ENCODE measurements around the gene PTPRCAP.

PTPRCAP gene

DNA sequence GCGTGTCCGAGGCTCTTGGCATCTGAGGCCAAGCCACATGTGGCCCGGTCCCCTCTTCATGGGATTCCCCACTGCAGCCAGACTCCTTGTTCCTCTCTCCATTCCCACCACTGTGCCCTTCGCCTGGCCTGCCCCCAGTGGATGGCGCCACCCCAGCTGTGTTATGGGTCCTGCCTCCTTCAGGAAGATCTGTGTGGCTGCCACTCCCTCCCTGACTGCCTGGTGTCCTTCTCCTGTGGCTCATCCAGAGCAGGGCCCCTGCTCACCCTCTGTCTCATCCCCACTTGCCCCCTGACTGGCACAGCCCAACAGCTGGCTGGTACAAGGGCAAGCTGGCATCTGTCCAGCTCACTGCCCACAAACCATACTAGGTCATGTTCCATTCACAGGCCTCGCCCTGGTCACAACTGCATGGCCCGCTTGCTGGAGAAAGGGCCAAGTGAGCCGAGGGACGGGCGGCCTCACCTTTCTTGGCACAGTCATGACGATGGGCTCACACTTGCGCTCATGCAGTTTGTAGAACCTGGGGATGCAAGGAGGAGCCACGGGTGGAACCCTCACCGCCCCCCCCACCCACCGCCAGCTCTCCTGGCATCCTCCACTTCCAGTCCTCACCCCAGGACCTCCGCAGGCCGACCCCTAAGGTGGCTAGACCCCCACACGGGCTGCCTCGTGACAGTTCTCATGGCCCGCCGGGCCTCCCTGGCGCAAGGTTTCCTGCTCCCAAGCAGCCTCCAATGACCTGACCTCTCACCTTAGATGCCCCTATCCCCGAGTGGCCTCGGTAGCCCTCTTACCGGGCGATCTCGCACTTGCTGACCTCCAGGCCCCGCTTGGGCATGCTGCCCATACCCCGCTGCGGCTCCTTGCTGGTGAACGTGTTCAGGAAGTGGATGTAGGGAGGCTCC is 2.1 kb upstream of the PTPRCAP start:
- Mint-ChIP-seq H3K4me1 (ENCODE audit: low read depth) (peaks cover 65% of the 10 kb centered on the region), H3K27me3 (no peaks in the 10 kb centered on the region), H3K36me3 (ENCODE audit: low read depth) (peaks cover 52% of the 10 kb centered on the region), H3K9me3 (no peaks in the 10 kb centered on the region), H3K4me3 (peak overlapping the region; percentile 96), H3K27ac (peak overlapping the region; percentile 96)
- DNase-seq = peak; percentile 67

DNA sequence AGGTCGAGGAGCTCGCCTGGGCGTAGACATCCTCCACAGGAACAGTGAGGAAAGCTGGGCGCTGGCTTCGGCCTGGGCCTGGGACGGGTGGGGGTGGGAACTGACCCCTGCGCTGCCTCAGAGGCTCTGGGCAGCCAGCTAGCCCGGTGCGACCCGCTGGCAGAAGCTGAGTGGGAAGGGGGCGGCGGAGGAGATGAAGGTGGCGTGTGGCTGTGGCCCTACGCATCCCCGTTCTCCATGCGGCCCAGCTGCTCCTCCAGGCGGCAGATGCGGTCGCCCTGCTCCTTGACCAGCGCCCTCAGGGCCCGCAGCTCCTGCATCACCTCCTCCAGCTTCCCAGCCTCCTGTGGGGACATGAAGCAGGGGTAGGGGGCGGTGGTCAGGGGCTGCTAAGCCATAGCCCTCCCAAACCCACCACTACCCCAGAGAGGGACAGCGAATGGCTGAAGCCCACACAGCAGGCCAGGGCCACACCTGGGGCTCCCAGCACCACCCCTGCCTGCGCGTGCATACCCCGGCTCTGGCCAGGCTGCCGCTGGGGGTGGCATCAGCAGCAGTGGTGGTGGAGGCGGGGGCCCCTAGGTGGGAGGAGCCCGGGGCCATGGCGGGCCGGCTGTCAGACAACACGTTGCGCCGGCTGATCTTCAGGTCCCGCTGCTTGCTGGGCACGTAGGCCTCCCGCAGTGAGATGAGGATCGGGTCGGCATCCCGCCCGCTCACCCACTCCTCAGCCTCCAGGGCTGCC is 848 bp upstream of the PTPRCAP start:
- H3K4me3 Mint-ChIP-seq = peak overlapping the region; percentile 96
- H3K4me1 Mint-ChIP-seq (ENCODE audit: low read depth) = peaks cover 69% of the 10 kb centered on the region
- H3K27me3 Mint-ChIP-seq = no peaks in the 10 kb centered on the region
- no peaks in the 10 kb centered on the region for H3K9me3 Mint-ChIP-seq
- H3K36me3 Mint-ChIP-seq (ENCODE audit: low read depth) = peaks cover 64% of the 10 kb centered on the region
- H3K27ac Mint-ChIP-seq = peak overlapping the region; percentile 96
- DNase-seq = peak; percentile 87

DNA sequence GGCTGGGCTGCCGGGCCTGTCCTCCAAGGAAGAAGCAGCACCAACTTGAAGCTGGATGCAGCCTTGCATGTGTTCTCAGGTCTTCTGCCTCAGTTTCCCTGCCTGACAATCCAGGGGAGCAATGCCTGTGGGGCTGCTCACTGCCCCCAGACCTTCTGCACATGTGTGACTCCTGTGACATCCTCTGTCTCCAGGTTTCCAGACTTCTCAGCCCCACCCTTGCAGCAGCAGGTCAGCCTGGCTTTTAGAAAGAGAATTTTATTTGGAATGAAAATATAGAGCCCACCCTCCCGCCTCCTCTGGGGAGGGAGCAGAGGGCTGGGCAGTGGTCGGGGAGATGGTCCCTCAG is 301 bp upstream of the PTPRCAP start:
- Mint-ChIP-seq H3K27me3 (no peaks in the 10 kb centered on the region), H3K9me3 (no peaks in the 10 kb centered on the region), H3K27ac (peak overlapping the region; percentile 93), H3K4me1 (ENCODE audit: low read depth) (peaks cover 71% of the 10 kb centered on the region), H3K36me3 (ENCODE audit: low read depth) (peaks cover 69% of the 10 kb centered on the region), H3K4me3 (peak overlapping the region; percentile 96)
- no peak for DNase-seq

DNA sequence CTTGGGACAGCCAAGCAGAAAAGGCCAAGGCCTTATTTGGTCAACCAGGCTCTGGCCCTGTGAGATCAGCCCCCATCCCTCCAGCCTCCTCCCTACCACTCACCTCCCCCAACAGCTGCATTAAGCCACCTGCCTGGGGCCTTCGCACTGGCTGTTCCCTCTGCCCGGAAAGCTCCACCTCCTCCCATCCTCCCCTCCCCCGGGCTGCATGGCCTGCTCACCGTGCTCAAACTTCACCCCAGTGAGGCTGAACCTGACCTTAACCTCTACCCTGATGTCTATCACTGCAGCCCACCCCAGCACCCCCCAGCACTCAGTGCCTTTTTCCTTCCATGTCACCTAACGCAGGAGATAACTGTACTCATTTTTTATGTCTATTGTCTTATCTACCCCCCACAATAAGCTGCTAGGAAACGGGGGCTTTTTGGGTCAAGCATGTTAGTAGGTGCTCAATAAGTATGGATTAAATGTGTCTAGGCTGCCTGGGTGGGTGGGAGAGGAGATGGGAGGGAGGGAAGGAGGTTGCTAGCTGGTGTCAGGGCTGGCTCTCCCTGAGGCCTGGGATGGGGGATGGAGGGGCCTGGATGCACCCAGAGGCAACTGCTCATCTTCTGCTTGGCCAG is 912 bp downstream of the PTPRCAP start:
- Mint-ChIP-seq H3K9me3 (no peaks in the 10 kb centered on the region), H3K27me3 (no peaks in the 10 kb centered on the region), H3K4me1 (ENCODE audit: low read depth) (peaks cover 72% of the 10 kb centered on the region), H3K4me3 (peak overlapping the region; percentile 96), H3K36me3 (ENCODE audit: low read depth) (peaks cover 82% of the 10 kb centered on the region), H3K27ac (peak overlapping the region; percentile 92)
- peak; percentile 86 for DNase-seq

DNA sequence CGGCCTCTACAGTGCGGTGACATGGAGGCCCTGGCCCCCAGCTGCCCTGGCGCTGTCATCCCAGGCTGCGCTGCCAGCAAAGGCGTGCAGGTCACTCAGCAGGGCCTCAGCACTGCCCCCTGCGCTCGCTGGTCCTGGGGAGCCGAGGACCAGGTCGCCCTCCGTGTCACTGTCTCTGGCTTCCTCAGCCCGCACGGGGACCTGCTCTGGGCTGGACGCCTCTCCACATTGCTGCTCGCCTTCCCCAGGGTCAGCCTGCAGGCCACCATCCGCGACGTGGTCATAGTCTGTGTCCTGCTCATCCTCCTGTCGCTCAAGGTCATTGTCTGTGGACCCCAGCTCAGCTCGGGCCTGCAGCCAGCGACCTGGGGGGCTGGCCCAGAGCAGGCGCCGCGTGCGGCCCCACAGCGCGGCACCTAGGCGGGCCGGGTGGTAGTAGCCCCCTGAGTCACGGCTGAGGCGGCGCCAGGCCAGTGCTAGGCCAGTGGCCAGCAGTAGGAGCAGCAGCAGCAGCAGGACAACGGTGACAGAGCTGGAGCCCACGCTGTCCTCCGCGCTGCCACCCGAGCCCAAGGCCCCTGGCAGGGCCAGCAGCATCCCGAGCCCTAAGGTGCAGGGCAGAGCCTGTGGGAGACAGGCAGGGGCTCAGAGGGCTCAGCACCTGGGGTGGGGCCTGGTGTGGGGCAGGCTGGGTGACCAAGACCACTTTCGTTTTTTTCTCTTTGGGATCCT is 1.6 kb downstream of the PTPRCAP start:
- Mint-ChIP-seq H3K4me3 (peak overlapping the region; percentile 96), H3K9me3 (no peaks in the 10 kb centered on the region), H3K27me3 (no peaks in the 10 kb centered on the region), H3K36me3 (ENCODE audit: low read depth) (peaks cover 88% of the 10 kb centered on the region), H3K4me1 (ENCODE audit: low read depth) (peaks cover 70% of the 10 kb centered on the region), H3K27ac (peak overlapping the region; percentile 92)
- DNase-seq = peak; percentile 56

DNA sequence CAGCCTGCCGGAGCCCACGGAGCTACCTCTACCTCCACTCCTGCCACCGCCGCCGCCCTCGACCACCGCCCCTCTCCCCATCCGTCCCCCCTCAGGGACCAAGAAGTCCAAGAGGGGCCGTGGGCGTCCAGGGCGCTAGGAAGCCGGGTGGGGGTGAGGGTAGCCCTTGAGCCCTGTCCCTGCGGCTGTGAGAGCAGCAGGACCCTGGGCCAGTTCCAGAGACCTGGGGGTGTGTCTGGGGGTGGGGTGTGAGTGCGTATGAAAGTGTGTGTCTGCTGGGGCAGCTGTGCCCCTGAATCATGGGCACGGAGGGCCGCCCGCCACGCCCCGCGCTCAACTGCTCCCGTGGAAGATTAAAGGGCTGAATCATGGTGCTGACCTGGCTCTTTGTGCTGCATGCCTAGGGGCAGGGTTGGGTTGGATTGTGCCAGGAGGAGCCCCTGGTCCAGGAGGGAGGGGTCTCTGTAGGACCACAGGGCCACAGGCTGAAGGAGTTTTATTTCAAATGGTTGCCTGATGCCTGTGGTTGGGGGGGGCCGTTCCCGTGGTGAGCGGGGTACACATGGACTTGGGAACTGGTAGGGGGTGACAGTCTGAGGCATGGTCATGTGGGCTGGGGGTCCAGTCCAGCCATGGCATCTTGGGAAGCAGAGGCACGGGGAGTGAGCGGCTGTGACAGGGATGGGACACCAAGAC is 2.3 kb downstream of the PTPRCAP start:
- peaks cover 68% of the 10 kb centered on the region for H3K4me1 Mint-ChIP-seq (ENCODE audit: low read depth)
- H3K9me3 Mint-ChIP-seq = no peaks in the 10 kb centered on the region
- peak; percentile 70 for DNase-seq
- H3K27ac Mint-ChIP-seq = peak overlapping the region; percentile 97
- H3K36me3 Mint-ChIP-seq (ENCODE audit: low read depth) = peaks cover 95% of the 10 kb centered on the region
- no peaks in the 10 kb centered on the region for H3K27me3 Mint-ChIP-seq
- H3K4me3 Mint-ChIP-seq = peak overlapping the region; percentile 96

DNA sequence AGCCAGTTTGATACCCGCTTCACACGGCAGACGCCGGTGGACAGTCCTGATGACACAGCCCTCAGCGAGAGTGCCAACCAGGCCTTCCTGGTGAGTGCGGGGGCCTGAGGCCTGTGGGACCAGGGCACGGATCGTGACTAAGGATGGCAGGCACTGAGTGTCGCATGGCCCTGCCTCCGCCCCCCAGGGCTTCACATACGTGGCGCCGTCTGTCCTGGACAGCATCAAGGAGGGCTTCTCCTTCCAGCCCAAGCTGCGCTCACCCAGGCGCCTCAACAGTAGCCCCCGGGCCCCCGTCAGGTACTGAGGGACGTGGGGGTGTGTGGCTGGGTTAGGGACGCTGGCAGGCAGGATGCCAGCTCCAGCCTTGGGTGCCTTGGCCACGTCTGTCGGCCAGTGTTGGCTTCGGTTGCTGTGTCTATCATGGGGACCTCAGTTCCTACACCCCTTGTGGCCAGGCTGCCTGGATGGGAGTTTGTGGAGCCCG is 3.0 kb downstream of the PTPRCAP start:
- Mint-ChIP-seq H3K9me3 (no peaks in the 10 kb centered on the region), H3K27me3 (no peaks in the 10 kb centered on the region), H3K4me1 (ENCODE audit: low read depth) (peaks cover 65% of the 10 kb centered on the region), H3K27ac (peak overlapping the region; percentile 97), H3K36me3 (ENCODE audit: low read depth) (peaks cover 94% of the 10 kb centered on the region), H3K4me3 (peak overlapping the region; percentile 57)
- peak; percentile 68 for DNase-seq

DNA sequence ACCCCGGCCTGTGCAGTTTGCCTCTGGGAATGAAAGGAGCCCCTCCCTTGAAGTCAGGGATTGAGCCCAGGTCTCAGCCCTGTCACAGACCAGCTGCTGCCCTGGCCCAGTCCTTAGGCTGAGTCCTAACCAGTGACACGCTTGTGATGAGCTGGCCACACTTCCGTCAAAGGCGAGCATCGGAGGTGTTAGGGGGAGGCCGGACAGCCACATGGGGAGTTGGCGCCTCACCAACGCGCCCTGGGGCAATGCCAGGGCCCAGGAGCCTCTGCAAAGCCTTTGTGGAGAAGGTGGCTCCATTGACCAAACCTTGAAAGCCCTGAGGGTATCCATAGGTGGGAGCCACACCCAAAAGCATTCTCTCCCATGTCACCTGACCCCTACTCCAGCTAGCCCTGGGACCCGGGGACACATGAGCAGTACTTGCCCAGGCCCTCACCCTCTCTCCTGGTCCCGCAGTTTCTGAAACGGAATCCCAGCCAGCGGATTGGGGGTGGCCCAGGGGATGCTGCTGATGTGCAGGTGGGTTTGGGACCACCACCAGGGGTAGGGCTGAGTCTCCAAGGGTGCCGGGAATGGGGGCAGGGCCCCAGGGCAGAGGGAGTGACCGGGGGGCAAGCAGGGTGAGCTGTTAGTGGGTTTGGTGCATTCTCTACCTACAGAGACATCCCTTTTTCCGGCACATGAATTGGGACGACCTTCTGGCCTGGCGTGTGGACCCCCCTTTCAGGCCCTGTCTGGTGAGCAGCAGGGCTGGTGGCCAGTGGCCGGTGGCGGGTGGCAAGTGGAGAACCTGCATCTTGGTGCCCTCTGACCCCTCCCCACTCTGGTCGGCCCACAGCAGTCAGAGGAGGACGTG is 3.7 kb downstream of the PTPRCAP start:
- Mint-ChIP-seq H3K4me1 (ENCODE audit: low read depth) (peaks cover 62% of the 10 kb centered on the region), H3K4me3 (peak overlapping the region; percentile 57)

DNA sequence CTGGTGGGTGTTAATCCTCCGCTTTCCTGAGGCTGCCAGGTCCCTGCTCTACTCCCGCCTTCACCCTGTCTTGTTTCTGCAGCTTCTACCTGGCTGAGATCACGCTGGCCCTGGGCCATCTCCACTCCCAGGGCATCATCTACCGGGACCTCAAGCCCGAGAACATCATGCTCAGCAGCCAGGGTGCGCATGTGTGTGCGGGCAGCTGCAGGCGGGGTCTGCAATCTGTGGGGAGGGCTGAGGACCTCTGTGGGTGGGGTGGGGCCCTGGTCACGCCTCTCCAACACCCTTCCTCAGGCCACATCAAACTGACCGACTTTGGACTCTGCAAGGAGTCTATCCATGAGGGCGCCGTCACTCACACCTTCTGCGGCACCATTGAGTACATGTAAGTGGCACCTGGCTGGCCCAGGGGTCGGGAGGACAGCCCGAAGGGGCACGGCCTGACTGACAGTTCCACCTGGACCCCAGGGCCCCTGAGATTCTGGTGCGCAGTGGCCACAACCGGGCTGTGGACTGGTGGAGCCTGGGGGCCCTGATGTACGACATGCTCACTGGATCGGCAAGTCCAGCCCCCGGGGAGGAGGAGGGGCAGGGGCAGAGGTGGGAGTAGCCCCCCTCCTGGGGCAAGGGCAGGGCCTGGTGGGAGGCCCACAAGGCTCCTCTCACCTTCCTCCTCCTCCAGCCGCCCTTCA is 4.7 kb downstream of the PTPRCAP start:
- peak; percentile 43 for DNase-seq
- peaks cover 88% of the 10 kb centered on the region for H3K36me3 Mint-ChIP-seq (ENCODE audit: low read depth)
- no peaks in the 10 kb centered on the region for H3K27me3 Mint-ChIP-seq
- peak overlapping the region; percentile 97 for H3K27ac Mint-ChIP-seq
- no peaks in the 10 kb centered on the region for H3K9me3 Mint-ChIP-seq
- peaks cover 63% of the 10 kb centered on the region for H3K4me1 Mint-ChIP-seq (ENCODE audit: low read depth)
- no peak overlapping the region for H3K4me3 Mint-ChIP-seq

More for the DNA sequence above, 3.7 kb downstream of the PTPRCAP start:
- Mint-ChIP-seq H3K27ac (peak overlapping the region; percentile 97), H3K36me3 (ENCODE audit: low read depth) (peaks cover 93% of the 10 kb centered on the region), H3K9me3 (no peaks in the 10 kb centered on the region), H3K27me3 (no peaks in the 10 kb centered on the region)
- DNase-seq = peak; percentile 54

DNA sequence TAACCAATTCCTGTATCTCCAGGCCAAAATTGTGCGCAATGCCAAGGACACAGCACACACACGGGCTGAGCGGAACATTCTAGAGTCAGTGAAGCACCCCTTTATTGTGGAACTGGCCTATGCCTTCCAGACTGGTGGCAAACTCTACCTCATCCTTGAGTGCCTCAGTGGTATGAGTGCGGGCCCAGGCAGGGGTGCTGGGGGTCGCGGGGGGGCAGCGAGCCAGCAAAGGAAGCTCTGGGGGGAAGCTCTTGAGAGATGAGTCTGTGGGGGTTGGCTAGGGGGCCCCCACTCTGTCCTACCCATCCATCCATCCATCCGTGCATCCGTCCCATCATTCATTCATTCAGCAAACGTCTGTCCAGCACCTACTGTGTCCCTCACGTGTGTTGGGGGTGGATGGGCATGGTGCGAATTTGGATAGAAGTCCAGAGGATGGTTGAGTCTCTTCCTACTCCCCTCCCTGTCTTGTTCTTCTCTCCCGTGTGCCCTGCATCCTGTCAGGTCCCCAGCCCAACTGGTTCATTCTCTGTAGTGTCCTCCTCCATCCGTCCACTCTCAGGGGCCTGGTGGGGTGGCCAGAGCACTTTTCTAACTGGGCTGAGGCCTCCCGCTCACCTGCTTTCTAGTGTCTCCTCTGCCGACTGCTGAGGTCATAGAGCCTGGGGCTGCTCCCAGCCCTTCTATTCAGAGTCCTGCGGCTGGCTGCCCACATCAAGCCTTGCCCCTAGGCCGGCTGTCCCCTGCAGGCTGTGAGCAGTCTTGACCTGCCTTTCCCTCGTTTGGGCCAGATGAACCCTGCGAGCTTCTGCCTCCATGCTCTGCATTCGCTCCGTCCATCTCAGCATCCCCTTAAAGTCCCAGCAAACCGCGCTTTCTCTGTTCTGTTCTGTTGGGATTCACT is 5.9 kb downstream of the PTPRCAP start:
- no peak for DNase-seq
- H3K36me3 Mint-ChIP-seq (ENCODE audit: low read depth) = peaks cover 77% of the 10 kb centered on the region
- no peak overlapping the region for H3K4me3 Mint-ChIP-seq
- peak overlapping the region; percentile 97 for H3K27ac Mint-ChIP-seq
- H3K9me3 Mint-ChIP-seq = no peaks in the 10 kb centered on the region
- H3K4me1 Mint-ChIP-seq (ENCODE audit: low read depth) = peaks cover 68% of the 10 kb centered on the region
- H3K27me3 Mint-ChIP-seq = no peaks in the 10 kb centered on the region

DNA sequence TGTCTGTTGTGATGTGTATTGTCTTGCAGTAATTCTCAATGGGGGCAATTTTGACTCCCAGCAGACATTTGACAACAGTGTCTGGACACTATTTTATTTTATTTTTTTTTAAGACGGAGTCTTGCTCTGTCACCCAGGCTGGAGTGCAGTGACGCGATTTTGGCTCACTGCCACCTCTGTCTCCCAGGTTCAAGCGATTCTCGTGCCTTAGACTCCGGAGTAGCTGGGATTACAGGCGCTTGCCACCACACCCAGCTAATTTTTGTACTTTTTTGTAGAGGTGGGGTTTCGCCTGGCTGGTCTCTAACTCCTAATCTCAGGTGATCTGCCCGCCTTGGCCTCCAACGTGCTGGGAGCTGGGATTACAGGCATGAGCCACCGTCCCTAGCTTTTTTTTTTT is 7.8 kb downstream of the PTPRCAP start:
- Mint-ChIP-seq H3K9me3 (no peaks in the 10 kb centered on the region), H3K27me3 (no peaks in the 10 kb centered on the region), H3K4me3 (peak overlapping the region; percentile 92), H3K4me1 (ENCODE audit: low read depth) (peaks cover 56% of the 10 kb centered on the region), H3K36me3 (ENCODE audit: low read depth) (peaks cover 61% of the 10 kb centered on the region), H3K27ac (peak overlapping the region; percentile 97)
- no peak for DNase-seq

Measured in activated T-cell treated with anti-CD3 and anti-CD28 coated beads, Interleukin-2, amount 50 U/mL, for 24 hours (primary cell).